Fibroblast of lung (primary cell): ENCODE results near the gene HIVEP3.

Source experiments
- EZH2 ChIP-seq: IDR thresholded peaks from 2 replicates; pipeline ENCODE4 v1.5.1; 2012; ENCODE audit warnings: low read length, control low read depth, mild to moderate bottlenecking; ENCODE audit errors: missing control alignments
- TF ChIP-seq, protein P1 (sequence below), 2 donors: IDR thresholded peaks in 1 of 2; conservative IDR thresholded peaks in 1 of 2; 1 replicate in 1 of 2; 2 replicates in 1 of 2; pipeline ENCODE4 v1.5.1; 2011 to 2012; ENCODE audit warnings: low read length in 2 of 2, control low read depth in 1 of 2, inconsistent platforms in 1 of 2, low read depth in 1 of 2, mild to moderate bottlenecking in 1 of 2

DNA sequence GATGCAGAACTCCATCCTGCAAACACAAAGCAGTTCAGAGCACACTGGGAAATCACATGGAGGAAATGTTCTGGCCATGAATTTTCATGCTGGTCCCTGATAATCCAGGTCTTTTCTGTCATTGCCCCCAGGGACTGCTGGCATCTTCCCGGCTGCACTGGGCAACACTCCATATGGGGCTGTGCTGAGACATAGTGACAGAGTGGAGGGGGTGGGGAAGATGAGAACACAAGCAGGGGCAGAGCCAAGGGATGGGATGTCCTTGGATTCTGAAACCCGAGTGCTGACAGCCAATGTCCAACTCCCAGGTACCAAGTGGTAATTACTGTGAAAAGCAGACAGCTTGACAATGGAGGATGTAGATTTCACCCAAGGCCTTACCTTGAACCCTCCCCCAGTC, 185.7 kb downstream of the HIVEP3 start:
- TF ChIP-seq EZH2 = no peak
- TF ChIP-seq, protein P1, sequence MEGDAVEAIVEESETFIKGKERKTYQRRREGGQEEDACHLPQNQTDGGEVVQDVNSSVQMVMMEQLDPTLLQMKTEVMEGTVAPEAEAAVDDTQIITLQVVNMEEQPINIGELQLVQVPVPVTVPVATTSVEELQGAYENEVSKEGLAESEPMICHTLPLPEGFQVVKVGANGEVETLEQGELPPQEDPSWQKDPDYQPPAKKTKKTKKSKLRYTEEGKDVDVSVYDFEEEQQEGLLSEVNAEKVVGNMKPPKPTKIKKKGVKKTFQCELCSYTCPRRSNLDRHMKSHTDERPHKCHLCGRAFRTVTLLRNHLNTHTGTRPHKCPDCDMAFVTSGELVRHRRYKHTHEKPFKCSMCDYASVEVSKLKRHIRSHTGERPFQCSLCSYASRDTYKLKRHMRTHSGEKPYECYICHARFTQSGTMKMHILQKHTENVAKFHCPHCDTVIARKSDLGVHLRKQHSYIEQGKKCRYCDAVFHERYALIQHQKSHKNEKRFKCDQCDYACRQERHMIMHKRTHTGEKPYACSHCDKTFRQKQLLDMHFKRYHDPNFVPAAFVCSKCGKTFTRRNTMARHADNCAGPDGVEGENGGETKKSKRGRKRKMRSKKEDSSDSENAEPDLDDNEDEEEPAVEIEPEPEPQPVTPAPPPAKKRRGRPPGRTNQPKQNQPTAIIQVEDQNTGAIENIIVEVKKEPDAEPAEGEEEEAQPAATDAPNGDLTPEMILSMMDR (conservative IDR thresholded peaks at IDR 0.05 in 1 of 2, IDR thresholded peaks at IDR 0.05 in 1 of 2; ENCODE audit: low read depth in 1 of 2, low read length in 2 of 2) = no peak
